Endodermal cell (in vitro differentiated cells): ENCODE measurements around the gene LOXL1. TPM values are rescaled to one million over a fixed set of nuclear protein-coding genes. Genes with fewer than 3 reads are reported as not detected.
"Not testable (repeated sequence)": the region's sequence is repeated elsewhere in the genome, so short reads cannot be mapped to it uniquely, and the experiment has no call there.

Experiments used
- DNase-seq: peaks from one replicate; pipeline ENCODE4 v3.0.0-alpha.2; 2017
- H3K27ac ChIP-seq: 2 replicates; pipeline ENCODE4 v1.5.1; 2013; ENCODE audit warnings: mild to moderate bottlenecking, low read depth, low read length, moderate library complexity
- H3K27me3 ChIP-seq: 2 replicates; pipeline ENCODE4 v1.6.1; 2013; ENCODE audit warnings: mild to moderate bottlenecking, low read length, moderate library complexity; ENCODE audit not compliant: insufficient read depth, control insufficient read depth, poor library complexity, severe bottlenecking
- H3K36me3 ChIP-seq: 2 replicates; pipeline ENCODE4 v1.7.0; 2013; ENCODE audit warnings: mild to moderate bottlenecking, low read length, moderate library complexity; ENCODE audit not compliant: control insufficient read depth, insufficient read depth
- H3K4me1 ChIP-seq: one replicate; pipeline ENCODE4 v1.7.0; 2013; ENCODE audit warnings: low read length; ENCODE audit not compliant: control insufficient read depth, insufficient read depth
- H3K4me3 ChIP-seq: 2 replicates; pipeline ENCODE4 v1.5.1; 2013; ENCODE audit warnings: mild to moderate bottlenecking, low read length, moderate library complexity
- H3K9ac ChIP-seq: 2 replicates; pipeline ENCODE4 v1.6.1; 2013; ENCODE audit warnings: mild to moderate bottlenecking, low read length, moderate library complexity; ENCODE audit not compliant: poor library complexity, severe bottlenecking; ENCODE audit errors: extremely low read depth
- H3K9me3 ChIP-seq: 2 replicates; pipeline ENCODE4 v1.6.1; 2013; ENCODE audit warnings: mild to moderate bottlenecking, low read length, moderate library complexity; ENCODE audit not compliant: control insufficient read depth
- H3K27ac Mint-ChIP-seq: 2 replicates; pipeline ENCODE4 v1.8.0; 2020; ENCODE audit warnings: mixed read lengths
- H3K27me3 Mint-ChIP-seq: 2 replicates; pipeline ENCODE4 v1.8.0; 2021; ENCODE audit warnings: mild to moderate bottlenecking, mixed read lengths; ENCODE audit not compliant: insufficient read depth
- H3K36me3 Mint-ChIP-seq: 2 replicates; pipeline ENCODE4 v1.8.0; 2020; ENCODE audit warnings: low read depth, mixed read lengths
- H3K4me1 Mint-ChIP-seq: 2 replicates; pipeline ENCODE4 v1.8.0; 2020; ENCODE audit warnings: mixed read lengths
- H3K4me3 Mint-ChIP-seq: 2 replicates; pipeline ENCODE4 v1.8.0; 2020; ENCODE audit warnings: mild to moderate bottlenecking, moderate library complexity, mixed read lengths
- H3K9me3 Mint-ChIP-seq: 2 replicates; pipeline ENCODE4 v1.8.0; 2020; ENCODE audit warnings: mild to moderate bottlenecking, mixed read lengths
- CTCF ChIP-seq: fragments of 200-600 bp; sonication (generic); conservative IDR thresholded peaks from 2 replicates; pipeline ENCODE4 v1.5.0; 2021; ENCODE audit warnings: antibody characterized with exemption, mild to moderate bottlenecking
- WGBS, 2 experiments: methylation state at CpG; one replicate each; pipeline versions ENCODE4 v1.1.5 to v1.1.7; 2013; ENCODE audit warnings: missing lambda C conversion rate in 2 of 2, mixed read lengths in 1 of 2; ENCODE audit not compliant: insufficient coverage in 1 of 2, insufficient read length in 1 of 2; 5-methylcytosine and 5-hydroxymethylcytosine counted together
- total RNA-seq, 2 donors: library from RNA; stranded (reverse); fragmentation: NEBNext Ultra II Directional in 1 of 2; extraction: Animal tissue kit (Norgen Biotek cat#: 25700) in 1 of 2; gene quantifications; 2 replicates in 1 of 2; 3 replicates in 1 of 2; pipeline ENCODE4 v1.2.1, GENCODE V29; 2021

Gene LOXL1
- total RNA-seq, 2 donors from 2014 or later = 21.3 to 31.8 TPM

GRCh38 chr15:73972984-73973682 is 46.9 kb downstream of the LOXL1 start:
- WGBS, 2 experiments = 41 to 56% methylated on average over 13 to 26 of the region's 26 CpGs
- Histone ChIP-seq H3K9me3 (no peaks in the 10 kb centered on the region), H3K4me1 (no peaks in the 10 kb centered on the region), H3K4me3 (no peak overlapping the region), H3K36me3 (no peaks in the 10 kb centered on the region), H3K27ac (no peak overlapping the region), H3K27me3 (peaks cover 4% of the 10 kb centered on the region), H3K9ac (no peak overlapping the region)
- peaks cover 2% of the 10 kb centered on the region for H3K4me1 Mint-ChIP-seq
- no peaks in the 10 kb centered on the region for H3K36me3 Mint-ChIP-seq
- peak; percentile 84 for TF ChIP-seq CTCF
- H3K27me3 Mint-ChIP-seq = peaks cover 23% of the 10 kb centered on the region
- peak; percentile 96 for DNase-seq
- H3K4me3 Mint-ChIP-seq = peak overlapping the region; percentile 19
- peaks cover 4% of the 10 kb centered on the region for H3K9me3 Mint-ChIP-seq
- H3K27ac Mint-ChIP-seq = no peak overlapping the region

GRCh38 chr15:73973683-73974200 is 47.5 kb downstream of the LOXL1 start:
- H3K36me3 Mint-ChIP-seq, H3K4me3 ChIP-seq, H3K4me1 ChIP-seq, H3K9me3 Mint-ChIP-seq, H3K27me3 ChIP-seq, H3K9ac ChIP-seq, H3K4me1 Mint-ChIP-seq, H3K27ac Mint-ChIP-seq, H3K36me3 ChIP-seq, H3K27ac ChIP-seq, H3K4me3 Mint-ChIP-seq, H3K9me3 ChIP-seq: not testable (repeated sequence)
- 95 to 100% methylated on average over 9 to 39 of the region's 39 CpGs for WGBS, 2 experiments
- DNase-seq = peak; percentile 46
- peaks cover 23% of the 10 kb centered on the region for H3K27me3 Mint-ChIP-seq

- not testable (repeated sequence) for H3K4me3 Mint-ChIP-seq, H3K36me3 ChIP-seq, H3K9me3 ChIP-seq, H3K4me3 ChIP-seq, H3K27ac ChIP-seq, H3K4me1 Mint-ChIP-seq, H3K27me3 ChIP-seq, H3K27ac Mint-ChIP-seq, H3K9ac ChIP-seq, H3K9me3 Mint-ChIP-seq, H3K4me1 ChIP-seq, H3K36me3 Mint-ChIP-seq
- 85 to 86% methylated on average over 12 to 18 of the region's 18 CpGs for WGBS, 2 experiments
- peaks cover 23% of the 10 kb centered on the region for H3K27me3 Mint-ChIP-seq
- peak; percentile 13 for DNase-seq
These were observed 49.3 kb downstream of the LOXL1 start for GRCh38 chr15:73975440-73976125.

- no peaks in the 10 kb centered on the region for H3K4me1 ChIP-seq
- H3K27ac Mint-ChIP-seq = no peak overlapping the region
These were observed 52.6 kb downstream of the LOXL1 start for GRCh38 chr15:73978896-73979295.

More at GRCh38 chr15:73978896-73979295, 52.6 kb downstream of the LOXL1 start:
- peaks cover 10% of the 10 kb centered on the region for H3K27me3 ChIP-seq
- no peak overlapping the region for H3K4me3 ChIP-seq
- no peaks in the 10 kb centered on the region for H3K36me3 ChIP-seq
- Mint-ChIP-seq H3K36me3 (no peaks in the 10 kb centered on the region), H3K27me3 (peaks cover 15% of the 10 kb centered on the region), H3K4me1 (no peaks in the 10 kb centered on the region), H3K9me3 (peaks cover 4% of the 10 kb centered on the region), H3K4me3 (no peak overlapping the region)
- no peak overlapping the region for H3K27ac ChIP-seq
- DNase-seq = no peak
- H3K9me3 ChIP-seq = no peaks in the 10 kb centered on the region
- no peak overlapping the region for H3K9ac ChIP-seq
- 95 to 100% methylated on average over 1 to 3 of the region's 3 CpGs for WGBS, 2 experiments
- no peak for TF ChIP-seq CTCF
